Measurements from ENCODE around the gene NPC1. TPM values are rescaled to one million over a fixed set of nuclear protein-coding genes. Genes with fewer than 3 reads are reported as not detected.
A peak's percentile ranks its signal among the peaks of the same experiment; 100 is the strongest.
"Not testable (repeated sequence)": the region's sequence is repeated elsewhere in the genome, so short reads cannot be mapped to it uniquely, and the experiment has no call there.

Gene NPC1
- total and polyA plus RNA-seq, 3 experiments from 2014 or later, result 33.9 to 40.9 (median 34.3) TPM

GRCh38 chr18:23523429-23524212 is 62.7 kb downstream of the NPC1 start:
- peaks cover 0 to 5% (median 0%) of the 10 kb centered on the region in 3 donors for H3K4me1 Mint-ChIP-seq
- no peak overlapping the region for H3K27ac ChIP-seq (ENCODE audit: low read depth, low read length)
- H3K27ac Mint-ChIP-seq, result peak overlapping the region in 5 of 8 donors; percentile 13 to 82 (median 52)

DNA sequence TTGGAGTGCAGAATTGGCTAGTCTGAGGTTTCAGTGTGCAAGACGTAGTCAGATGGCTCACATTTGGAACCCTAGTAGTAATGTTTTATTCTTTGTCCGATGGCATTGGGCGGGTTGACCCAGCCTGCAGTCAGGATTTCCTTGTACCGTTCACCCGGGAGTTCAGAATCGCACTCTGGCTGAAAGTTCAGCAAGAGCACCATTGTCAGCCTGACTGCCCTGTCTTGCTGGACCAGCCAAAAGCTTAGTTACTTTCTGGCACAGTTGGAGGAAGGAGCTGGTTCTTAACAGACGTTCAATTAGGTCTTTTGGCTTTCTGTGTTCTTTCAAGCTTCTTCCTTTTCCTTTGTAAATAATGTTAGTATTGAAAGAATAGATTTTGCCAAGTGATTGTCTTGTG is 64.4 kb downstream of the NPC1 start:
- no peaks in the 10 kb centered on the region for H3K27me3 ChIP-seq (ENCODE audit: insufficient read depth, low read length, poor library complexity, severe bottlenecking)
- Mint-ChIP-seq H3K36me3 (peaks cover 5 to 84% (median 39%) of the 10 kb centered on the region in 3 donors), H3K27me3 (no peaks in the 10 kb centered on the region), H3K27ac (peak overlapping the region in 3 of 8 donors; percentile 7 to 74 (median 55)), H3K4me1 (peaks cover 0 to 5% (median 0%) of the 10 kb centered on the region in 3 donors), H3K9me3 (no peaks in the 10 kb centered on the region), H3K4me3 (no peak overlapping the region)
- no peak overlapping the region for H3K4me3 ChIP-seq (ENCODE audit: low read length)
- ChIA-PET CTCF (interaction anchor here (1.6 to 1.8 kb wide), 2 partner anchors 17 to 23 kb away, joined by 3 to 4 read pairs; no protein-coding TSS in a partner anchor), POLR2A (no interaction called here)
- no peak overlapping the region for H3K27ac ChIP-seq (ENCODE audit: low read depth, low read length)
- DNase-seq, result no peak
- H3K9me3 ChIP-seq (ENCODE audit: low read length), result no peaks in the 10 kb centered on the region
- peaks cover 68% of the 10 kb centered on the region for H3K36me3 ChIP-seq (ENCODE audit: insufficient read depth, low read length)
- H3K4me1 ChIP-seq (ENCODE audit: insufficient read depth, low read length), result no peaks in the 10 kb centered on the region

More at GRCh38 chr18:23523429-23524212, 62.7 kb downstream of the NPC1 start:
- no peaks in the 10 kb centered on the region for H3K4me1 ChIP-seq (ENCODE audit: insufficient read depth, low read length)
- peaks cover 5 to 85% (median 41%) of the 10 kb centered on the region in 3 donors for H3K36me3 Mint-ChIP-seq
- no peak overlapping the region for H3K4me3 ChIP-seq (ENCODE audit: low read length)
- H3K9me3 ChIP-seq (ENCODE audit: low read length), result no peaks in the 10 kb centered on the region
- no peaks in the 10 kb centered on the region for H3K27me3 ChIP-seq (ENCODE audit: insufficient read depth, low read length, poor library complexity, severe bottlenecking)
- H3K9me3 Mint-ChIP-seq, result no peaks in the 10 kb centered on the region
- ChIA-PET POLR2A (no interaction called here), CTCF (interaction anchor here (1.3 to 1.8 kb wide), 3 partner anchors 9 to 64 kb away, joined by 3 to 4 read pairs (median 3); no protein-coding TSS in a partner anchor)
- H3K36me3 ChIP-seq (ENCODE audit: insufficient read depth, low read length), result peaks cover 66% of the 10 kb centered on the region
- no peak for DNase-seq
- H3K27me3 Mint-ChIP-seq, result no peaks in the 10 kb centered on the region
- H3K4me3 Mint-ChIP-seq, result no peak overlapping the region

DNA sequence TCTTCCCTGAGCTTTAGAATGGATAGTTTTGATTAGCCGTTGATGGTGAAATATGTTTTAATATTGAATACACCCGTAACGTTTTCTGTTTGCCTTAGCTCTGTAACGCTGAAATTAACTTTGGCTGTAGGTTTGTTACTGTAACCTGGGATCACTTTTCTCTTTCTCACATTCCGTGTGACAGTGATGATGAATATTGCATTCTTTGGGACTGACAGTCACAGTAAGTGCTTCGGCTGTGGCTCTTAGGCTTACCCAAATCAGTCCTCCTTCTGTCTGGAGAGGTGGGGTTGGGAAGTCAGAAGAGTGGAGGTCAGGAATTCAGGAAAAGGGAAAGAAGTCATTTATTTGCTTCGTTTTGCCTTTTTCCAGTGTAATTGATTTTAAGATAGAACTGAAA is 65.0 kb downstream of the NPC1 start:
- H3K4me3 Mint-ChIP-seq, result no peak overlapping the region
- ChIA-PET POLR2A (no interaction called here), CTCF (interaction anchor here (1.6 kb wide), 1 partner anchor 22 kb away, joined by 3 read pairs; no protein-coding TSS in a partner anchor)
- Histone ChIP-seq H3K27ac (ENCODE audit: low read depth, low read length) (no peak overlapping the region), H3K27me3 (ENCODE audit: insufficient read depth, low read length, poor library complexity, severe bottlenecking) (no peaks in the 10 kb centered on the region), H3K36me3 (ENCODE audit: insufficient read depth, low read length) (peaks cover 65% of the 10 kb centered on the region), H3K4me1 (ENCODE audit: insufficient read depth, low read length) (no peaks in the 10 kb centered on the region), H3K9me3 (ENCODE audit: low read length) (no peaks in the 10 kb centered on the region), H3K4me3 (ENCODE audit: low read length) (no peak overlapping the region)
- H3K27me3 Mint-ChIP-seq, result no peaks in the 10 kb centered on the region
- H3K27ac Mint-ChIP-seq, result peak overlapping the region in 2 of 8 donors; percentile 20 to 32
- DNase-seq, result no peak
- H3K9me3 Mint-ChIP-seq, result no peaks in the 10 kb centered on the region
- peaks cover 0 to 5% (median 0%) of the 10 kb centered on the region in 3 donors for H3K4me1 Mint-ChIP-seq
- peaks cover 5 to 83% (median 35%) of the 10 kb centered on the region in 3 donors for H3K36me3 Mint-ChIP-seq

DNA sequence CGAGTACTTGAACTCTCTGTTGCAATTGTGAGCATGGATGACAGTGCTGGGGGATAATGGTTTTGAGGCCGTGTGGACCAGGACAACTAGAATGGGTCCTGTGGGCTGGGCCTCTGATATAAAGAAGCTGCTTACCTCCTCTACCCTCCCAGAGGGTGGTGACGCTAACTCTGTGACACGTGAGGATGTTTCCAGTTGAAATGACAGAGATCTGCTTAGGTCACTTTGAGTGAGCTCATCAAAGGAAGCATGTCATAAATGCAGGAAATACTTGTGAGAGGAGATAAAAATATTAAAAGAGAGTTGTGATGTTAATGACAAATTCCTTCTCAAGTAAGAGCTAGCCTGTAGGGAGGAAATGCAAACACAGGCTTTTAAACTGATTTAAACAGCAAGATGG is 66.6 kb downstream of the NPC1 start:
- H3K27me3 ChIP-seq (ENCODE audit: insufficient read depth, low read length, poor library complexity, severe bottlenecking), result no peaks in the 10 kb centered on the region
- H3K4me3 ChIP-seq (ENCODE audit: low read length), result no peak overlapping the region
- no peaks in the 10 kb centered on the region for H3K4me1 ChIP-seq (ENCODE audit: insufficient read depth, low read length)
- H3K4me3 Mint-ChIP-seq, result no peak overlapping the region
- H3K27ac ChIP-seq (ENCODE audit: low read depth, low read length), result no peak overlapping the region
- ChIA-PET CTCF (interaction anchor here (1.3 kb wide), 1 partner anchor 22 kb away, joined by 3 read pairs; no protein-coding TSS in a partner anchor), POLR2A (no interaction called here)
- H3K27ac Mint-ChIP-seq, result peak overlapping the region in 3 of 8 donors; percentile 42 to 63 (median 50)
- H3K36me3 ChIP-seq (ENCODE audit: insufficient read depth, low read length), result peaks cover 62% of the 10 kb centered on the region
- H3K36me3 Mint-ChIP-seq, result peaks cover 5 to 89% (median 31%) of the 10 kb centered on the region in 3 donors
- DNase-seq, result no peak
- H3K27me3 Mint-ChIP-seq, result no peaks in the 10 kb centered on the region
- no peaks in the 10 kb centered on the region for H3K9me3 Mint-ChIP-seq
- H3K4me1 Mint-ChIP-seq, result peaks cover 6 to 11% (median 8%) of the 10 kb centered on the region in 3 donors
- H3K9me3 ChIP-seq (ENCODE audit: low read length), result no peaks in the 10 kb centered on the region

DNA sequence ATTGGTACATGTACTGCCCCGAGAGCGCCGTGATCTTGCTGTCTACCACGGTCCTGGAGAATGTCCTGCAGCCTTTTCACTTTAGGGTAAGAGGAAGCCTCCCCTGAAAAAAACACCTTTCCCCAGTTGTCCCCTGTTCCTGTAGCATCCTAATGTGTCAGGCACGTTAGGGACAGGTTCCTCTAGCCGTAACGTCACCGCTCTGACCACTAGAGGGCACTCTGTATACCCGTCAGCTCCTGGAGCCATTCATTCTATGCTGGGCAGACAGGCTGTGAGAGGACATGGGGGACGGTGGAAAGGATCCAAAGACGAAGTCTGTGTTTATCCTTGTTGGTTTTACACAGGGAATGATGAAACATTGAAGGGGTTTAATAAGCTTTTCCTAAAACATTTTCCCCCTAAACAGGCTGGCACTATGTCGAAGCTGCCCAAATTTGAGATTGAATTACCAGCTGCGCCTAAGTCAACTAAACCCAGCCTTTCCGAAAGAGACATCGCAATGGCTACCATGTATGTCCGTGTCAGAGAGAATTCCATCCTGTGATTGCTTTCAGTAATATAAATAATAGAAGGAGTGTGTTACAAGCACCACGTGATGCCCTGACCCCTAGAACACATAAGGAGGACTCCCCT is 70.3 kb downstream of the NPC1 start:
- Histone ChIP-seq H3K9me3 (ENCODE audit: low read length) (no peaks in the 10 kb centered on the region), H3K27ac (ENCODE audit: low read depth, low read length) (peak overlapping the region; percentile 28), H3K36me3 (ENCODE audit: insufficient read depth, low read length) (peaks cover 39% of the 10 kb centered on the region), H3K27me3 (ENCODE audit: insufficient read depth, low read length, poor library complexity, severe bottlenecking) (no peaks in the 10 kb centered on the region), H3K4me3 (ENCODE audit: low read length) (no peak overlapping the region), H3K4me1 (ENCODE audit: insufficient read depth, low read length) (peaks cover 6% of the 10 kb centered on the region)
- H3K4me3 Mint-ChIP-seq, result no peak overlapping the region
- ChIA-PET CTCF (interaction anchor here (0.6 to 3.3 kb wide), 22 partner anchors 8 to 349 kb away, joined by 3 to 50 read pairs (median 4); partner anchors contain the start of genes NPC1 and RMC1), POLR2A (interaction anchor here (0.8 kb wide), 1 partner anchor 47 kb away, joined by 3 read pairs; no protein-coding TSS in a partner anchor)
- peaks cover 10 to 24% (median 18%) of the 10 kb centered on the region in 3 donors for H3K4me1 Mint-ChIP-seq
- peaks cover 3 to 84% (median 13%) of the 10 kb centered on the region in 3 donors for H3K36me3 Mint-ChIP-seq
- H3K27ac Mint-ChIP-seq, result peak overlapping the region; percentile 10 to 84 (median 65)
- peak; percentile 61 to 82 (median 67) for DNase-seq
- peaks cover 0 to 1% of the 10 kb centered on the region in 2 donors for H3K27me3 Mint-ChIP-seq
- no peaks in the 10 kb centered on the region for H3K9me3 Mint-ChIP-seq

GRCh38 chr18:23512641-23513040 is 73.7 kb downstream of the NPC1 start:
- Mint-ChIP-seq H3K9me3 (no peaks in the 10 kb centered on the region), H3K4me3 (no peak overlapping the region), H3K4me1 (peaks cover 20 to 41% (median 31%) of the 10 kb centered on the region in 3 donors), H3K27ac (peak overlapping the region; percentile 4 to 94 (median 54)), H3K36me3 (peaks cover 10 to 83% (median 13%) of the 10 kb centered on the region in 3 donors), H3K27me3 (peaks cover 0 to 1% of the 10 kb centered on the region in 2 donors)
- Histone ChIP-seq H3K4me3 (ENCODE audit: low read length) (no peak overlapping the region), H3K27ac (ENCODE audit: low read depth, low read length) (no peak overlapping the region), H3K27me3 (ENCODE audit: insufficient read depth, low read length, poor library complexity, severe bottlenecking) (no peaks in the 10 kb centered on the region), H3K36me3 (ENCODE audit: insufficient read depth, low read length) (peaks cover 22% of the 10 kb centered on the region), H3K4me1 (ENCODE audit: insufficient read depth, low read length) (peaks cover 6% of the 10 kb centered on the region), H3K9me3 (ENCODE audit: low read length) (no peaks in the 10 kb centered on the region)
- ChIA-PET POLR2A (no interaction called here), CTCF (no interaction called here)
- no peak for DNase-seq

DNA sequence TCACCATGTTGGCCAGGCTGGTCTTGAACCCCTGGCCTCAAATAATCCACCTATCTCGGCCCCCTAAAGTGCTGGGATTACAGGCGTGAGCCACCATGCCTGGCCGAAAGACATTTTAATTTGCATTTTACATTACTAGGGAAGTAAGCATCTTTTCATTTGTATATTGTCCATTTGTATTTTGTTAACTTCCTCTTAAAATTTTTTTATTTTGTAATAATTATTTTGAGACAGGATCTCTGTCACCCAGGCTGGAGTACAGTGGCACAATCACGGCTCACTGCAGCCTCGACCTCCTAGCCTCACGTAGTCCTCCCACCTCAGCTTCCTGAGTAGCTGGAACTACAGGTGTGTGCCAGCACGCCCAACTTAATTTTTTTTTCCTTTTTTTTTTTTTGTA is 74.1 kb downstream of the NPC1 start:
- H3K27ac Mint-ChIP-seq, result peak overlapping the region in 5 of 8 donors; percentile 24 to 68 (median 48)
- H3K9me3 ChIP-seq (ENCODE audit: low read length); H3K4me3 Mint-ChIP-seq; CTCF ChIA-PET; POLR2A ChIA-PET; H3K4me3 ChIP-seq (ENCODE audit: low read length); H3K4me1 ChIP-seq (ENCODE audit: insufficient read depth, low read length); H3K9me3 Mint-ChIP-seq; H3K27ac ChIP-seq (ENCODE audit: low read depth, low read length); H3K27me3 Mint-ChIP-seq; H3K27me3 ChIP-seq (ENCODE audit: insufficient read depth, low read length, poor library complexity, severe bottlenecking); DNase-seq: not testable (repeated sequence)
- peaks cover 18% of the 10 kb centered on the region for H3K36me3 ChIP-seq (ENCODE audit: insufficient read depth, low read length)
- H3K36me3 Mint-ChIP-seq, result peaks cover 10 to 83% (median 13%) of the 10 kb centered on the region in 3 donors
- H3K4me1 Mint-ChIP-seq, result peaks cover 24 to 46% (median 35%) of the 10 kb centered on the region in 3 donors
